Pancreas (tissue), 10 donors: Measurements from ENCODE around the gene PLCG1. TPM values are rescaled to one million over a fixed set of nuclear protein-coding genes. Genes with fewer than 3 reads are reported as not detected.

Experiments used
- ATAC-seq, 4 donors: fragments of 200-7000 bp; cut with Tn5 transposase; one replicate each; pipeline versions ENCODE4 v1.8.0 to v1.9.1; 2020; ENCODE audit warnings: mild to moderate bottlenecking in 4 of 4, moderate library complexity in 4 of 4
- DNase-seq, 6 donors: peaks; one replicate each; pipeline ENCODE4 v3.0.0-alpha.2; 2020
- FAIRE-seq: peaks from 2 replicates; lab custom pipeline; 2012; peaks lifted over from hg19 to GRCh38; lab: Jason Lieb, UNC
- H3K27ac ChIP-seq, 4 donors: fragments of 200-600 bp; sonication (generic); 1 replicate in 3 of 4; 2 replicates in 1 of 4; pipeline versions ENCODE4 v1.5.0 to v1.8.0; 2020
- H3K27me3 ChIP-seq, 4 donors: fragments of 200-600 bp; one replicate each; pipeline ENCODE4 v1.8.0; 2021
- H3K36me3 ChIP-seq, 3 donors: fragments of 200-600 bp; sonication (generic) in 1 of 3; one replicate each; pipeline versions ENCODE4 v1.5.0 to v1.8.0; 2020 to 2021
- H3K4me1 ChIP-seq, 3 donors: fragments of 200-600 bp; one replicate each; pipeline ENCODE4 v1.8.0; 2021
- H3K4me3 ChIP-seq, 4 donors: fragments of 200-600 bp; sonication (generic) in 2 of 4; one replicate each; pipeline versions ENCODE4 v1.5.0 to v1.8.0; 2020 to 2021
- H3K9me3 ChIP-seq, 4 donors: fragments of 200-600 bp; one replicate each; pipeline ENCODE4 v1.8.0; 2021
- WGBS, 2 donors: extraction: QIAGEN DNeasy Blood & Tissue Kit; methylation state at CpG; one replicate each; pipeline ENCODE4 v1.1.7; 2013; 5-methylcytosine and 5-hydroxymethylcytosine counted together
- intact Hi-C, 3 donors: fragments of 100-400 bp; cut with DNase I; formaldehyde crosslinking; loops; one replicate each; pipeline versions ENCODE4 v1.11.1 to v1.14.2; 2022
- polyA plus RNA-seq, 2 donors: library from polyadenylated mRNA; stranded (reverse); fragments of 200-250 nt; gene quantifications; one replicate each; pipeline ENCODE4 v1.2.3, GENCODE V29; 2013
- total RNA-seq, 6 donors: library from RNA; stranded (reverse); fragmentation: NEBNext Ultra II Directional in 4 of 6; extraction: Animal tissue kit (Norgen Biotek cat#: 25700) in 4 of 6; gene quantifications; one replicate each; pipeline versions ENCODE4 v1.2.1 to v1.2.4, GENCODE V29; 2021 to 2023
- TF ChIP-seq, protein P1 (sequence below), 4 donors: fragments of 200-600 bp; sonication (generic) in 3 of 4; IDR thresholded peaks; one replicate each; pipeline versions ENCODE4 v1.5.0 to v1.8.0; 2021; ENCODE audit warnings: antibody characterized with exemption in 4 of 4
- donor health status: healthy with polysubstance abuse.
- donor health status: DM: no; HTN: no; CAD: no; lungs with moderate emphysema.
- donor health status: DM: no; HTN: no; CAD: no.
- donor health status: control.
- donor health status: control.
- donor health status: Bipolar disorder and iron deficiency.
- donor health status: DM: yes; HTN: yes; CAD: no.
- donor health status: DM: no; HTN: no; CAD: no.
- donor health status: DM: no; HTN: no; CAD: no.
- donor health status: DM: yes; HTN: yes; CAD: no.

PLCG1 gene
- total and polyA plus RNA-seq, 8 donors, result 9.9 to 41.7 (median 20.1) TPM

DNA sequence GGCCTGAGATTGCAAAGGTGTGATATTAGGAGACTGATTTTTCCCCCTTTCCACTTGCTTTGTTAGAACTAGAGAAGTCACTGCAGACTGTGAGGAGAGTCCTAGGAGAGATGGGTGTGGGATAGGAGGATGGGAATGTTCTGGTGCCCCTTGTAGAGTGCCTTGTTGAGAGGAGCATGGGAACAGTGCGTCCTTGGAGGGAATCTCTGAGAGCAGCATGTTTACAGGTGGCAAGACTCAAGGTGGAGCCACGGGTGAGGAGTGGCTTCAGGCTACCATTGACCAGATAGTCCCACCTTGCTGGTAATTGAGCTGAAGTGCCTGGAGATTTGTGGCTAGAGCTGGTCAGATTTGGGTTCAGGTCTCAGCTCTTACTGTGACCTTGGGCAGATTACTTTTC is 6.0 kb downstream of the PLCG1 start:
- H3K4me1 ChIP-seq, result peaks cover 0 to 3% (median 0%) of the 10 kb centered on the region in 3 donors
- DNase-seq, result no peak
- no peak overlapping the region for H3K4me3 ChIP-seq
- TF ChIP-seq, protein P1, sequence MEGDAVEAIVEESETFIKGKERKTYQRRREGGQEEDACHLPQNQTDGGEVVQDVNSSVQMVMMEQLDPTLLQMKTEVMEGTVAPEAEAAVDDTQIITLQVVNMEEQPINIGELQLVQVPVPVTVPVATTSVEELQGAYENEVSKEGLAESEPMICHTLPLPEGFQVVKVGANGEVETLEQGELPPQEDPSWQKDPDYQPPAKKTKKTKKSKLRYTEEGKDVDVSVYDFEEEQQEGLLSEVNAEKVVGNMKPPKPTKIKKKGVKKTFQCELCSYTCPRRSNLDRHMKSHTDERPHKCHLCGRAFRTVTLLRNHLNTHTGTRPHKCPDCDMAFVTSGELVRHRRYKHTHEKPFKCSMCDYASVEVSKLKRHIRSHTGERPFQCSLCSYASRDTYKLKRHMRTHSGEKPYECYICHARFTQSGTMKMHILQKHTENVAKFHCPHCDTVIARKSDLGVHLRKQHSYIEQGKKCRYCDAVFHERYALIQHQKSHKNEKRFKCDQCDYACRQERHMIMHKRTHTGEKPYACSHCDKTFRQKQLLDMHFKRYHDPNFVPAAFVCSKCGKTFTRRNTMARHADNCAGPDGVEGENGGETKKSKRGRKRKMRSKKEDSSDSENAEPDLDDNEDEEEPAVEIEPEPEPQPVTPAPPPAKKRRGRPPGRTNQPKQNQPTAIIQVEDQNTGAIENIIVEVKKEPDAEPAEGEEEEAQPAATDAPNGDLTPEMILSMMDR (IDR thresholded peaks at IDR 0.05), result no peak
- no peak overlapping the region for H3K27ac ChIP-seq
- H3K27me3 ChIP-seq, result no peaks in the 10 kb centered on the region
- no peaks in the 10 kb centered on the region for H3K36me3 ChIP-seq
- WGBS, 2 donors, result 46 to 54% methylated on average over 2 of the region's 2 CpGs
- H3K9me3 ChIP-seq, result no peaks in the 10 kb centered on the region
- ATAC-seq, result no peak
- intact Hi-C loops, result no loop called here
- no peak for FAIRE-seq

DNA sequence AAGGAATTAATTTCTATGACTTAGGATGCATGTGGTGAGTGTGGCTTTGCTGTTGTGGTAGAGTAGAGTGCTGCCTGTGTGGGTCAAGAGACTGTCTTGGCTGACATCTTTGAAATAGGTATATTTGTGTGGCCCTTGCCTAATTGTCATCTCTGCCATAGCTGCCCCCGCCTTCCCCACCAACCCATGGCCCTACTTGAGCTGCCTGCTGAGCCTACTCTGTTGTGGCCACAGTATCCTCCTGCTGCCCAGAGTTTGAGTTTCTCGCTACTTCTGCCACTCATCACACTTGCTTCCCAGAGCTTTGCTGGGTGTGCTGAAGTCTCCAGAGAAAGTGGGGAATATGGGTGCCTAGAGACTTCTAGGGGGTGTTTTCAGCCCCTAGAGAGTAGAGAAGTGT is 8.0 kb downstream of the PLCG1 start:
- ATAC-seq (no peak), DNase-seq (no peak), FAIRE-seq (no peak)
- H3K27ac ChIP-seq, result no peak overlapping the region
- no peaks in the 10 kb centered on the region for H3K4me1 ChIP-seq
- H3K27me3 ChIP-seq, result no peaks in the 10 kb centered on the region
- H3K9me3 ChIP-seq, result no peaks in the 10 kb centered on the region
- no peak overlapping the region for H3K4me3 ChIP-seq
- TF ChIP-seq, protein P1 (IDR thresholded peaks at IDR 0.05), result no peak
- 98 to 100% methylated on average over 2 of the region's 2 CpGs for WGBS, 2 donors
- intact Hi-C loops, result no loop called here
- no peaks in the 10 kb centered on the region for H3K36me3 ChIP-seq

DNA sequence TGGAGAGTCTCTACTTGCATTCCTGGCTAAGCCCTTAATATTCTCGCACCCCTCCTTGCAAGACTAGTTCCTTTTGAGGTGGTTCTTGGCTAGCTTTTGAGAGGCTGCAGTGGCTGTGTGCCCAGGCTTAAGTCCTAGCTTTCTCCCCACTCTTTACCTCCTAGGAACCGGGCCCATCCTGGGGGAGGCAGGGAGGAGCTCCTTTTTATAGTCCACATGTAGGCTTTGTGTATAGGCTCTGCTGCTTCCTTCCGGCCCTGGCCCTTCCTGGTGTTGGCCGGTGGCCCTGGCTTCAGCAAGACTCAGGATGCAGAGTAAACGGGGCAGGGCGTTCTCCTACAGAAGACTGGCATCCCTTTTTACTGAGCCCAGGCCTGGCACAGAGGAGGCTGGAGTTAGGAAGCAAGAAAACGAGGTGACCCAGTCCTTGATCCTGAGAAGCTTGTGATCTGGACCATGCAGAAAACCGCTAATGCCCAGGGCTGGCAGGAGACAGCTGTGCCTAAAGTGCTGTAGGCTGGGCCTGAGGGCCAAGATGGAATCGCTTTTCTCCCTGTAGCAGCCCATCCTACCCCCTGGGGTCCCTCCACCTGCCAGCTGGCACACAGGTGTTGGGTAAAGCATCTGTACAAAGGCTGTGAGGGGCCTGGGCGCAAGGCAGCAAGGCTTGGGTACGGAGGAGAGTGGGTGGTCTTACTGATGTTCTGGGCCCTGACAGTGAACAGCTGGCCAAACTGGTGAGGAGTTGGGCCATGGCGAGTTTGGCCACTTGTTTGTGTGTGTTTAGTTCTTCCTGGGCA is 8.7 kb downstream of the PLCG1 start:
- Histone ChIP-seq H3K27me3 (no peaks in the 10 kb centered on the region), H3K4me1 (no peaks in the 10 kb centered on the region), H3K9me3 (no peaks in the 10 kb centered on the region), H3K27ac (no peak overlapping the region), H3K4me3 (no peak overlapping the region), H3K36me3 (no peaks in the 10 kb centered on the region)
- no peak for ATAC-seq
- WGBS, 2 donors, result 83 to 87% methylated on average over 12 of the region's 12 CpGs
- no peak for FAIRE-seq
- TF ChIP-seq, protein P1 (IDR thresholded peaks at IDR 0.05), result no peak
- DNase-seq, result no peak
- intact Hi-C loops, result no loop called here

DNA sequence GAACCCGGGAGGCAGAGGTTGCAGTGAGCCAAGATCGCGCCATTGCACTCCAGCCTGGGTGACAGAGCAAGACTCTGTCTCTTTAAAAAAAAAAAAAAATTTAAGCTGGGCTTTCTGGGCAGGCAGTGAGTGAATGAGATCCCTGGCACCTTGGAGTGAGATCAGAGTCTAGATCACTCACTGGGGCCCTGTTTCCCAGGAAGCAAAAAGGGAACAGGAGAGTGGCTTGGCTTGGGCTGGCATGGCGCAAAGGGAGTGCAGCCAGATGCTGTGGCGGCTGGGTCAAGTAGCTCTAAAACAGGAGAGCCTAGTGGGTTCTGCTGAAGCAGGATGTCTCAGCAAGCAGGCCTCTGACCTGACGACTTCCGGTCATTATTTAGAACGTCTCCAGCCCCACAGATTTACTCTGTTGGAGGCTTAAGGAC is 10.4 kb downstream of the PLCG1 start:
- no peaks in the 10 kb centered on the region for H3K4me1 ChIP-seq

More for the DNA sequence above, 10.4 kb downstream of the PLCG1 start:
- no peaks in the 10 kb centered on the region for H3K9me3 ChIP-seq
- intact Hi-C loops, result no loop called here
- no peak for FAIRE-seq
- no peak overlapping the region for H3K27ac ChIP-seq
- DNase-seq, result peak in 3 of 6 donors; percentile 18 to 31 (median 20)
- no peaks in the 10 kb centered on the region for H3K27me3 ChIP-seq
- no peaks in the 10 kb centered on the region for H3K36me3 ChIP-seq
- WGBS, 2 donors, result 82 to 83% methylated on average over 8 of the region's 8 CpGs
- no peak overlapping the region for H3K4me3 ChIP-seq
- peak in 3 of 4 donors; percentile 46 to 63 (median 52) for ATAC-seq
- TF ChIP-seq, protein P1 (IDR thresholded peaks at IDR 0.05), result no peak
